Endothelial cell (in vitro differentiated cells): ENCODE data around the gene GPD1L. TPM values are rescaled to one million over a fixed set of nuclear protein-coding genes. Genes with fewer than 3 reads are reported as not detected.

ENCODE experiments used
- DNase-seq: peaks from one replicate; pipeline ENCODE4 v3.0.0; 2021; ENCODE audit warnings: low spot score
- H3K27ac Mint-ChIP-seq: one replicate; pipeline ENCODE4 v1.8.0; 2021; ENCODE audit warnings: mixed read lengths, inconsistent platforms; ENCODE audit not compliant: unreplicated experiment
- H3K27me3 Mint-ChIP-seq: one replicate; pipeline ENCODE4 v1.8.0; 2021; ENCODE audit warnings: mild to moderate bottlenecking, moderate library complexity, mixed read lengths, inconsistent platforms; ENCODE audit not compliant: unreplicated experiment
- H3K36me3 Mint-ChIP-seq: one replicate; pipeline ENCODE4 v1.8.0; 2021; ENCODE audit warnings: mild to moderate bottlenecking, low read depth, mixed read lengths, inconsistent platforms; ENCODE audit not compliant: unreplicated experiment
- H3K4me1 Mint-ChIP-seq: one replicate; pipeline ENCODE4 v1.8.0; 2021; ENCODE audit warnings: mild to moderate bottlenecking, mixed read lengths, inconsistent platforms; ENCODE audit not compliant: unreplicated experiment
- H3K4me3 Mint-ChIP-seq: one replicate; pipeline ENCODE4 v1.8.0; 2021; ENCODE audit warnings: mild to moderate bottlenecking, mixed read lengths, inconsistent platforms; ENCODE audit not compliant: unreplicated experiment
- H3K9me3 Mint-ChIP-seq: one replicate; pipeline ENCODE4 v1.8.0; 2021; ENCODE audit warnings: mixed read lengths, inconsistent platforms; ENCODE audit not compliant: unreplicated experiment
- total RNA-seq: library from RNA; stranded (reverse); fragmentation: NEBNext Ultra II Directional; extraction: Animal tissue kit (Norgen Biotek cat#: 25700); gene quantifications from one replicate; pipeline ENCODE4 v1.2.1, GENCODE V29; 2021; ENCODE audit not compliant: unreplicated experiment
- TF ChIP-seq, protein P1 (sequence below): fragments of 200-600 bp; sonication (generic); IDR thresholded peaks from one replicate; pipeline ENCODE4 v1.5.0; 2021; ENCODE audit warnings: antibody characterized with exemption; ENCODE audit not compliant: unreplicated experiment

GPD1L gene
- total RNA-seq, 1 donor from 2014 or later = 2.5 TPM

DNA sequence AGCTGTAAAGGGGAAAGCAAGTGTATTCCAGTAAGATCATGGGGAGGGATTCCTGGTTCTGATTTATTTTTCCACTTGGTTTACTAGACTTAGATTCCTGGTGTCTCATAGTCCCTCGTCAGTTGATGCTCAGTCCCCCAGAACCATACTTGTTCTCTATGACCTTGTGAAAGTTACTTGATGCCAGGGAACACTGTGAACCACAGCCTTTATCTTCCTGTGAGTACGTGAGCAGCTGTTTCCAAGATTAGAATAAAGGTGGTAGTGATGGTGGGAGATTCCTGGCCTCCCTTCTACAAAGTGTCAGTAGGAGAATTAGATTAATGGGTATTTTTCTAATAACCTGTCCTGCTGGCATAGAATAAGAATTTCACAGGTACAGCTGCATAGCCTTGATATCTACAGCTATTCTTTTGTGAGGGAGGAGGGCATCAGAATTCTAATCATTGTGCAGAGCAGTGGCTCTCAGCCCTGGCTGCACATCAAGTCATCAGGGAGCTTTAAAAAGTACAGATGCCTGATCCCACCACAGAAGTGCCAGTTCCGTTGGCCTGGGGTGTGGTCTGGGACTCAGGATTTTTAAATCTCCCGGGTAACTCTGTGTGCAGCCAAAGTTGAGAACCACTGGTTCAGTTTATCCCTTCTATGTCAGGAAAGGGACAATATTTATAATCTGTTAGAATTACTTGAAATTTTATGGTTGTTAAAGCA lies 20.0 kb downstream of the GPD1L start:
- Mint-ChIP-seq H3K4me1 (no peaks in the 10 kb centered on the region), H3K9me3 (no peaks in the 10 kb centered on the region), H3K4me3 (no peak overlapping the region), H3K27ac (no peak overlapping the region), H3K36me3 (no peaks in the 10 kb centered on the region), H3K27me3 (peaks cover 2% of the 10 kb centered on the region)
- TF ChIP-seq, protein P1, sequence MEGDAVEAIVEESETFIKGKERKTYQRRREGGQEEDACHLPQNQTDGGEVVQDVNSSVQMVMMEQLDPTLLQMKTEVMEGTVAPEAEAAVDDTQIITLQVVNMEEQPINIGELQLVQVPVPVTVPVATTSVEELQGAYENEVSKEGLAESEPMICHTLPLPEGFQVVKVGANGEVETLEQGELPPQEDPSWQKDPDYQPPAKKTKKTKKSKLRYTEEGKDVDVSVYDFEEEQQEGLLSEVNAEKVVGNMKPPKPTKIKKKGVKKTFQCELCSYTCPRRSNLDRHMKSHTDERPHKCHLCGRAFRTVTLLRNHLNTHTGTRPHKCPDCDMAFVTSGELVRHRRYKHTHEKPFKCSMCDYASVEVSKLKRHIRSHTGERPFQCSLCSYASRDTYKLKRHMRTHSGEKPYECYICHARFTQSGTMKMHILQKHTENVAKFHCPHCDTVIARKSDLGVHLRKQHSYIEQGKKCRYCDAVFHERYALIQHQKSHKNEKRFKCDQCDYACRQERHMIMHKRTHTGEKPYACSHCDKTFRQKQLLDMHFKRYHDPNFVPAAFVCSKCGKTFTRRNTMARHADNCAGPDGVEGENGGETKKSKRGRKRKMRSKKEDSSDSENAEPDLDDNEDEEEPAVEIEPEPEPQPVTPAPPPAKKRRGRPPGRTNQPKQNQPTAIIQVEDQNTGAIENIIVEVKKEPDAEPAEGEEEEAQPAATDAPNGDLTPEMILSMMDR = no peak
- no peak for DNase-seq

DNA sequence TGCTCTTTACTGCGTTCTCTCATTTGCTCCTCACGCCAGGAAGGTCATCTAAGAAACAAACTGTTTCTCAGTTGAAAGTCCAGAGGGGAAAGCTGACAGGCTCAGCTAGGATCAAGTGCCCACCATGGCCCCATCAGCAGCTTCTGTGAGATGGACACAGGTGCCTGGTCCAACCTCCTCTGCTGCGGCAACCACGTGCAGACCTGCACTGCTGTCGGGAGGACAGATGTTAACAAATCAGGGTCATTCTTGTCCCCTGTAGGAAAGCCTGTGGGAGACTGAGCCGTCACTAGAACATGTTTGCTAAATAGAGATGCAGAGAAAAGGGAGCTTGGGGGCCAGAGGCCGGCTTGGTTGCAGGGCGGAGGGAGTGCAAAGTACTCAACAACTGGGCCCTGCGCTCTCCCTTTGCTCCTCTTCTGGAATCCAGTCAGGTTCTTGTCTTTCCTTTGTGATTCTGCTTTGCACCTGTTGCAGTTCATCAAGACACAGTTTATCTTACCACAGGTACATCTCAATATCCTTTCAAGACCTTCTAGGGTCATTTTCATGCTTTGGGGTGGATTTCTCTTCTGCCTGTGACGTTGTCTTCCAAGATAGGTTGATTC lies 20.9 kb downstream of the GPD1L start:
- Mint-ChIP-seq H3K27ac (no peak overlapping the region), H3K36me3 (no peaks in the 10 kb centered on the region), H3K9me3 (no peaks in the 10 kb centered on the region), H3K27me3 (peaks cover 2% of the 10 kb centered on the region), H3K4me3 (no peak overlapping the region), H3K4me1 (no peaks in the 10 kb centered on the region)
- TF ChIP-seq, protein P1 = no peak
- no peak for DNase-seq

DNA sequence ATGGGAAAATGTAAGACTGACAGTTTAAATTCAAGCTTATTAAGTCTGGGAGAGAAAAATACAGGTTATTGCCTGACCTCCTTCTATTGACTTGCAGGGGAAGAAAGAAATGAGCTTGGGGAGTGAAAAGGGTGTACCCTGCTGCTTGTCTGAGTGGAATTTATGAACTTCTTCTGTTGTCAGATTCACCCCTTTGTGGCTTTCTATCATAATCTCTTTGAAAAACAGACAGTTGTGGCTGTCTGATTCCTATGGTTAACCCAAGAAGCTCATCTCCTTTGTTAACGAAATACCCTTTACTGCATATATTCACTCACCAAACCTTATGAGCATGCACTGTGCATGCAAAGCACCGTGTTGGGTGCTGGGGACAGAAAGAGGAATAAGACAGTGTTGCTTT lies 22.5 kb downstream of the GPD1L start:
- Mint-ChIP-seq H3K4me3 (no peak overlapping the region), H3K36me3 (no peaks in the 10 kb centered on the region), H3K27ac (no peak overlapping the region), H3K4me1 (no peaks in the 10 kb centered on the region), H3K9me3 (no peaks in the 10 kb centered on the region), H3K27me3 (peaks cover 2% of the 10 kb centered on the region)
- no peak for DNase-seq
- TF ChIP-seq, protein P1 = no peak

DNA sequence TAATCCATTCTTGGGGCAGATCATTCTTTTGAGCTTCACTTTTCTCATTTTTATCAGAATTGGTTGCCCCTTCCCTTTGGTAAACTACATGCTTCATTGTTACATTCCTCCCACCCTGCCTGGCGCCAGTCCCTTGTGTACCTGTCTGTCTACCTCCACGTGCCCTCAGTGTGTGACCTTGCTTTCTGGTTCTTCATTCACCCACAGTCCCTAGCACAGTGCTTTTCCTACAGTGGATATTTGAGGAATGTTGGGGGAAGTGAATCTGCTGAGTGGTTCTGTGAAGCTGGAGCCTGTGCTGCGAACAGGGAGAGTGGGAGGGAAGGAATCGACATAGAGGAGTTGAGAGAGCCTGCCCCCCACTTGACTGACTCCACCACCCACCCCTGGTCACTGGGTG lies 23.4 kb downstream of the GPD1L start:
- Mint-ChIP-seq H3K36me3 (no peaks in the 10 kb centered on the region), H3K4me3 (no peak overlapping the region), H3K9me3 (no peaks in the 10 kb centered on the region), H3K27ac (no peak overlapping the region), H3K27me3 (peaks cover 2% of the 10 kb centered on the region), H3K4me1 (no peaks in the 10 kb centered on the region)
- no peak for DNase-seq
- TF ChIP-seq, protein P1 = no peak

DNA sequence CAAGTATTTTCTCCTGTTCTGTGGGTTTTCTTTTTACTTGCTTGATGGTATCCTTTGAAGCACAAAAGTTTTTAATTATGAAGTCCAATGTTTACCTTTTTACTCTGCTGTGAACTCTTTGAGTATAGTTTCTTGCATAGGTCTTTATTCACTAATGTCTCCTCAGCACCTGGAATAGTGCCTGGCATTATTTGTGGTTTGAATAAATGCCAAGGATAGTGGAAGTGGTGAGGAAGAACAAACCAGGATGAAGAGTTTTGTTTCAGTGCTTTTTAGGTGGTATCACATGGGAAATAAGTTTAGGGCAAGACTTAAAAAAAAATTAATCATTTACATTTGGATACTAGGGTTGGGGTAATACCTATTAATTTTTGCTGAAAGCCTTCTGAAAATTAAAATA lies 25.7 kb downstream of the GPD1L start:
- Mint-ChIP-seq H3K27me3 (peaks cover 2% of the 10 kb centered on the region), H3K4me1 (no peaks in the 10 kb centered on the region), H3K27ac (no peak overlapping the region), H3K36me3 (no peaks in the 10 kb centered on the region), H3K4me3 (no peak overlapping the region), H3K9me3 (no peaks in the 10 kb centered on the region)
- no peak for DNase-seq
- TF ChIP-seq, protein P1 = no peak
